HG03457 (cell line): Measurements from ENCODE around the gene ZNF100.
"Not testable (repeated sequence)": the region's sequence is repeated elsewhere in the genome, so short reads cannot be mapped to it uniquely, and the experiment has no call there.

Source experiments
- ATAC-seq: cut with Tn5 transposase; IDR thresholded peaks from one replicate; pipeline ENCODE4 v1.9.1; 2021; ENCODE audit warnings: moderate number of reproducible peaks; ENCODE audit not compliant: unreplicated experiment

ZNF100 gene

GRCh38 chr19:21705393-21705792, 62.0 kb downstream of the ZNF100 start:
- no peak for ATAC-seq

- ATAC-seq: no peak
Measured at GRCh38 chr19:21704320-21704719, 63.1 kb downstream of the ZNF100 start.

GRCh38 chr19:21699197-21699596, 68.2 kb downstream of the ZNF100 start:
- no peak for ATAC-seq

GRCh38 chr19:21698215-21698614, 69.2 kb downstream of the ZNF100 start:
- no peak for ATAC-seq

GRCh38 chr19:21697698-21698097, 69.7 kb downstream of the ZNF100 start:
- ATAC-seq: no peak

GRCh38 chr19:21694171-21694906, 73.0 kb downstream of the ZNF100 start:
- no peak for ATAC-seq

GRCh38 chr19:21693399-21693798, 74.0 kb downstream of the ZNF100 start:
- ATAC-seq: no peak

- no peak for ATAC-seq
Measured at GRCh38 chr19:21691661-21692060, 75.7 kb downstream of the ZNF100 start.

- no peak for ATAC-seq
Measured at GRCh38 chr19:21688464-21688863, 78.9 kb downstream of the ZNF100 start.

GRCh38 chr19:21680671-21681070, 86.7 kb downstream of the ZNF100 start:
- ATAC-seq: no peak

- ATAC-seq: no peak
Measured at GRCh38 chr19:21680026-21680425, 87.4 kb downstream of the ZNF100 start.

GRCh38 chr19:21677696-21678418, 89.5 kb downstream of the ZNF100 start:
- no peak for ATAC-seq

- no peak for ATAC-seq
Measured at GRCh38 chr19:21674454-21674853, 92.9 kb downstream of the ZNF100 start.

GRCh38 chr19:21673479-21673878, 93.9 kb downstream of the ZNF100 start:
- ATAC-seq: not testable (repeated sequence)
